ENCODE results near the gene ASB15.
"Not testable (repeated sequence)": the region's sequence is repeated elsewhere in the genome, so short reads cannot be mapped to it uniquely, and the experiment has no call there.

GRCh38 chr7:123552134-123552533, 49.5 kb upstream of the ASB15 start:
- TF ChIP-seq POLR2A (IDR thresholded peaks at IDR 0.05; ENCODE audit: low read depth, low read length); CTCF (conservative IDR thresholded peaks at IDR 0.05; ENCODE audit: low read depth, low read length); CEBPB (IDR thresholded peaks at IDR 0.05; ENCODE audit: low read depth, low read length); RFX5 (IDR thresholded peaks at IDR 0.05; ENCODE audit: low read depth, low read length); CHD1 (IDR thresholded peaks at IDR 0.05; ENCODE audit: low read depth, low read length); SMC3 (IDR thresholded peaks at IDR 0.05; ENCODE audit: low read depth, low read length); USF2 (IDR thresholded peaks at IDR 0.05; ENCODE audit: low read depth, low read length); MXI1 (IDR thresholded peaks at IDR 0.05; ENCODE audit: borderline replicate concordance, low read depth, low read length); MAFK (IDR thresholded peaks at IDR 0.05; ENCODE audit: low read depth, low read length): not testable (repeated sequence)

All from IMR-90 (cell line).